ENCODE data around the gene FUT8. TPM values are rescaled to one million over a fixed set of nuclear protein-coding genes. Genes with fewer than 3 reads are reported as not detected.

Gene FUT8
- total RNA-seq, 4 donors from 2014 or later = 6.5 to 11.3 (median 9.3) TPM

- TF ChIP-seq POLR2A (IDR thresholded peaks at IDR 0.05) (no peak), CTCF (IDR thresholded peaks at IDR 0.05 in 4 of 5, conservative IDR thresholded peaks at IDR 0.05 in 1 of 5) (no peak)
- Histone ChIP-seq H3K9me3 (no peaks in the 10 kb centered on the region), H3K4me3 (no peak overlapping the region), H3K27ac (no peak overlapping the region), H3K4me1 (no peaks in the 10 kb centered on the region), H3K36me3 (no peaks in the 10 kb centered on the region), H3K27me3 (no peaks in the 10 kb centered on the region)
- ATAC-seq = no peak
- in situ Hi-C loops (cut with MboI; ENCODE audit: low sequenced_read_pairs in 4 of 4) (no loop called here), intact Hi-C loops (cut with DNase I; ENCODE audit: low total_unique reads) (no loop called here)
- no peak for DNase-seq
These were observed 307.6 kb downstream of the FUT8 start for GRCh38 chr14:65720171-65720570.

- no peaks in the 10 kb centered on the region for H3K4me1 ChIP-seq
- ATAC-seq (no peak), DNase-seq (no peak)
- no peaks in the 10 kb centered on the region for H3K36me3 ChIP-seq
- TF ChIP-seq POLR2A (IDR thresholded peaks at IDR 0.05) = no peak
- no peak for TF ChIP-seq CTCF (IDR thresholded peaks at IDR 0.05 in 4 of 5, conservative IDR thresholded peaks at IDR 0.05 in 1 of 5)
- no peak overlapping the region for H3K27ac ChIP-seq
- no peak overlapping the region for H3K4me3 ChIP-seq
- in situ Hi-C loops (cut with MboI; ENCODE audit: low sequenced_read_pairs in 4 of 4) (no loop called here), intact Hi-C loops (cut with DNase I; ENCODE audit: low total_unique reads) (no loop called here)
- no peaks in the 10 kb centered on the region for H3K9me3 ChIP-seq
- H3K27me3 ChIP-seq = no peaks in the 10 kb centered on the region
These were observed 308.2 kb downstream of the FUT8 start for GRCh38 chr14:65720743-65721142.

GRCh38 chr14:65723348-65723747 is 310.8 kb downstream of the FUT8 start:
- H3K4me3 ChIP-seq = no peak overlapping the region
- no peaks in the 10 kb centered on the region for H3K9me3 ChIP-seq
- DNase-seq (no peak), ATAC-seq (no peak)
- H3K36me3 ChIP-seq = no peaks in the 10 kb centered on the region
- no peak overlapping the region for H3K27ac ChIP-seq
- H3K27me3 ChIP-seq = no peaks in the 10 kb centered on the region
- TF ChIP-seq POLR2A (IDR thresholded peaks at IDR 0.05) (no peak), CTCF (IDR thresholded peaks at IDR 0.05 in 4 of 5, conservative IDR thresholded peaks at IDR 0.05 in 1 of 5) (no peak)
- intact Hi-C loops (cut with DNase I; ENCODE audit: low total_unique reads) (no loop called here), in situ Hi-C loops (cut with MboI; ENCODE audit: low sequenced_read_pairs in 4 of 4) (no loop called here)
- H3K4me1 ChIP-seq = no peaks in the 10 kb centered on the region

- H3K4me3 ChIP-seq = no peak overlapping the region
These were observed 316.1 kb downstream of the FUT8 start for GRCh38 chr14:65728604-65729003.

More at GRCh38 chr14:65728604-65729003, 316.1 kb downstream of the FUT8 start:
- no peaks in the 10 kb centered on the region for H3K36me3 ChIP-seq
- ATAC-seq = no peak
- H3K4me1 ChIP-seq = no peaks in the 10 kb centered on the region
- TF ChIP-seq CTCF (IDR thresholded peaks at IDR 0.05 in 4 of 5, conservative IDR thresholded peaks at IDR 0.05 in 1 of 5) (no peak), POLR2A (IDR thresholded peaks at IDR 0.05) (no peak)
- no peaks in the 10 kb centered on the region for H3K9me3 ChIP-seq
- no peak for DNase-seq
- no peaks in the 10 kb centered on the region for H3K27me3 ChIP-seq
- H3K27ac ChIP-seq = no peak overlapping the region
- in situ Hi-C loops (cut with MboI; ENCODE audit: low sequenced_read_pairs in 4 of 4) = no loop called here
- intact Hi-C loops (cut with DNase I; ENCODE audit: low total_unique reads) = no loop called here

Data from gastrocnemius medialis (tissue), 4 donors.